SK-N-SH (cell line): Measurements from ENCODE around the gene STX11. TPM values are rescaled to one million over a fixed set of nuclear protein-coding genes. Genes with fewer than 3 reads are reported as not detected.

Experiments
- CTCF ChIA-PET: fragments of 300-600, 350-600 bp; formaldehyde crosslinking; extraction: SDS; loops from one replicate; lab custom pipeline; 2021; lab: Yijun Ruan, JAX
- POLR2A ChIA-PET: fragments of 350-600 bp; sonication (Branson Sonifier 250); formaldehyde crosslinking; extraction: SDS; loops from one replicate; lab custom pipeline; 2020; ENCODE audit warnings: antibody characterized with exemption, inconsistent platforms; lab: Yijun Ruan, JAX
- DNase-seq: peaks from one replicate; pipeline ENCODE4 v3.0.0; 2012
- H2AFZ ChIP-seq: fragments of 200-600 bp; sonication (generic); 2 replicates; pipeline ENCODE4 v1.8.1; 2016; ENCODE audit warnings: antibody characterized with exemption, mild to moderate bottlenecking, low read depth
- H3F3A ChIP-seq: fragments of 200-600 bp; sonication (generic); replicated peaks from 2 replicates; pipeline ENCODE3; 2016; ENCODE audit warnings: antibody characterized with exemption, mild to moderate bottlenecking; ENCODE audit not compliant: insufficient read depth
- H3K27ac ChIP-seq, 2 experiments: fragments of 200-500 bp in 1 of 2; fragments of 200-600 bp in 1 of 2; sonication (Bioruptor generic) in 1 of 2; sonication (generic), shearing (Covaris generic) in 1 of 2; 2 replicates each; pipeline versions ENCODE4 v1.5.1 to v1.6.1; 2014 to 2016; ENCODE audit warnings: low read depth in 2 of 2, inconsistent platforms in 1 of 2, low read length in 1 of 2, mild to moderate bottlenecking in 1 of 2, mixed read lengths in 1 of 2
- H3K27me3 ChIP-seq: fragments of 200-600 bp; sonication (generic), shearing (Covaris generic); 2 replicates; pipeline ENCODE4 v1.6.1; 2016; ENCODE audit warnings: mixed run types; ENCODE audit not compliant: insufficient read depth
- H3K36me3 ChIP-seq, 2 experiments: fragments of 200-500 bp in 1 of 2; fragments of 200-600 bp in 1 of 2; sonication (Bioruptor generic) in 1 of 2; sonication (generic) in 1 of 2; replicated peaks in 1 of 2; 2 replicates each; pipeline versions ENCODE3 to v1.5.1; 2014 to 2016; ENCODE audit warnings: low read length in 1 of 2, mild to moderate bottlenecking in 1 of 2; ENCODE audit not compliant: insufficient read depth in 2 of 2, control insufficient read depth in 1 of 2
- H3K4me1 ChIP-seq, 2 experiments: fragments of 200-500 bp in 1 of 2; fragments of 200-600 bp in 1 of 2; sonication (Bioruptor generic) in 1 of 2; sonication (generic), shearing (Covaris generic) in 1 of 2; 2 replicates each; pipeline versions ENCODE4 v1.5.1 to v1.6.1; 2014 to 2016; ENCODE audit warnings: low read depth in 1 of 2, low read length in 1 of 2, mixed run types in 1 of 2; ENCODE audit not compliant: insufficient read depth in 2 of 2, control insufficient read depth in 1 of 2
- H3K4me2 ChIP-seq: fragments of 200-600 bp; sonication (generic), shearing (Covaris generic); 2 replicates; pipeline ENCODE4 v1.6.1; 2017; ENCODE audit warnings: mixed run types
- H3K4me3 ChIP-seq, 2 experiments: fragments of 200-500 bp in 1 of 2; fragments of 200-600 bp in 1 of 2; sonication (Bioruptor generic) in 1 of 2; sonication (generic), shearing (Covaris generic) in 1 of 2; 2 replicates each; pipeline versions ENCODE4 v1.5.1 to v1.8.1; 2014 to 2016; ENCODE audit warnings: low read depth in 2 of 2, inconsistent platforms in 1 of 2, low read length in 1 of 2, mild to moderate bottlenecking in 1 of 2, mixed read lengths in 1 of 2, moderate library complexity in 1 of 2
- H3K79me2 ChIP-seq: fragments of 200-600 bp; sonication (generic); 2 replicates; pipeline ENCODE4 v1.8.1; 2017; ENCODE audit warnings: mild to moderate bottlenecking; ENCODE audit not compliant: insufficient read depth
- H3K9ac ChIP-seq: fragments of 200-600 bp; sonication (generic); 2 replicates; pipeline ENCODE4 v1.6.1; 2017; ENCODE audit warnings: mixed run types
- H3K9me2 ChIP-seq: fragments of 200-600 bp; sonication (generic); 2 replicates; pipeline ENCODE4 v1.6.1; 2017; ENCODE audit warnings: mixed run types
- H3K9me3 ChIP-seq: fragments of 200-600 bp; sonication (generic); 2 replicates; pipeline ENCODE4 v1.6.1; 2017; ENCODE audit warnings: mixed run types, mild to moderate bottlenecking, moderate library complexity
- H4K20me1 ChIP-seq: fragments of 200-600 bp; sonication (generic); 2 replicates; pipeline ENCODE4 v1.6.1; 2017; ENCODE audit warnings: mild to moderate bottlenecking, mixed run types; ENCODE audit not compliant: insufficient read depth
- CTCF ChIP-seq: fragments of 200-600 bp; sonication (generic); IDR thresholded peaks from 2 replicates; pipeline ENCODE4 v1.6.1; 2017; ENCODE audit warnings: antibody characterized with exemption, mild to moderate bottlenecking, moderate library complexity
- EZH2phosphoT487 ChIP-seq: fragments of 200-600 bp; sonication (generic); IDR thresholded peaks from 2 replicates; pipeline ENCODE4 v1.6.1; 2017; ENCODE audit warnings: low read depth, mixed run types, mild to moderate bottlenecking, antibody characterized with exemption, moderate library complexity, borderline replicate concordance
- JUND ChIP-seq: IDR thresholded peaks from 2 replicates; pipeline ENCODE4 v1.4.0; 2012
- NRF1 ChIP-seq: IDR thresholded peaks from 2 replicates; pipeline ENCODE4 v1.6.1; 2012; ENCODE audit warnings: low read depth, mild to moderate bottlenecking, low read length
- RAD21 ChIP-seq: IDR thresholded peaks from 2 replicates; pipeline ENCODE4 v1.6.1; 2012; ENCODE audit warnings: mild to moderate bottlenecking, low read length
- RFX5 ChIP-seq: IDR thresholded peaks from 2 replicates; pipeline ENCODE4 v1.6.1; 2012; ENCODE audit warnings: mild to moderate bottlenecking, improper control_type of control experiment, low read length
- TAF1 ChIP-seq: IDR thresholded peaks from 2 replicates; pipeline ENCODE4 v1.6.1; 2012; ENCODE audit warnings: low read depth, mild to moderate bottlenecking, low read length, moderate library complexity, borderline replicate concordance
- TCF12 ChIP-seq: IDR thresholded peaks from 2 replicates; pipeline ENCODE4 v1.4.0; 2012
- WGBS: methylation state at CpG from one replicate; pipeline ENCODE4 v1.1.6; 2017; ENCODE audit warnings: low lambda C conversion rate; 5-methylcytosine and 5-hydroxymethylcytosine counted together
- polyA plus RNA-seq, 3 experiments: library from polyadenylated mRNA; depleted of rRNA; stranded (reverse); fragments of >200 nt; gene quantifications; 2 replicates each; pipeline ENCODE4 v1.2.3, GENCODE V29; 2012
- TF ChIP-seq, protein P1 (sequence below): IDR thresholded peaks from 2 replicates; pipeline ENCODE4 v1.6.1; 2012; ENCODE audit warnings: mild to moderate bottlenecking, low read depth, low read length, moderate library complexity
- TF ChIP-seq, protein P2 (sequence below): IDR thresholded peaks from 2 replicates; pipeline ENCODE4; 2012
- TF ChIP-seq, protein P3 (sequence below): IDR thresholded peaks from 2 replicates; pipeline ENCODE4 v1.4.0; 2012; ENCODE audit warnings: low read depth, borderline replicate concordance
- TF ChIP-seq, protein P4 (sequence below): fragments of 150-350 bp; IDR thresholded peaks from 2 replicates; pipeline ENCODE4 v1.6.1; 2017; ENCODE audit warnings: antibody characterized with exemption, low read length, low read depth, borderline replicate concordance

STX11 gene
- polyA plus RNA-seq, 1 of the 3 experiments (the other 2 are of a cell fraction): 0.15 TPM

DNA sequence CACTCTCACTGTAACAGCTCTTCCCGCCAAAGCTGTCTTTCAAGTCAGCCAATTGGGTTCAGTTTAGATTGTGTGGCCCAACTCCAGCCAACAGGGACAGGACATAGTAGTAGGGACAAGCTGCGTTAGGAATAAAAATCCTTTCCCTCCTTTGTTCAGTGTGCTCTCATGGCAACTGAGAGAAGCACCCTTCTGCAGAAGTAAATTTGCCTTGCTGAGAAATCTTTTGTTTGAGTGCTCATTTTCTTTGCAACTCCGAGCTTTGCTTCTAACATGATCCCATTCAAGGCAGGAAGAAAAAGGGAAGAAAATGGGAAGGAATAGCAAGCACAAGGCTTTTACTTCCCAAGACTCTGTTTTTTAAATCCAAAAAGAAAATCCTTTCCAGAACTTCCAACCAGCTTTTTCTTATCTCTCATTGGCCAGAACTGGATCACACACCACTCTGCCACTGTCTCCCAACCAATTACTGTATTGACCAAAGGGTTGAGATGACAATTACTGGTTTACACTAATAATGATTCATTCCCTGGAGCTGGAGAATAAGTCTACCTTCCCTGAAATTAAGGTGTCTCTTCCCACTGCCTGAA, 52.7 kb downstream of the STX11 start:
- POLR2A ChIA-PET: no interaction called here
- CTCF ChIA-PET: no interaction called here
- H2AFZ ChIP-seq: no peak overlapping the region

More for the DNA sequence above, 52.7 kb downstream of the STX11 start:
- Histone ChIP-seq H3K9me3 (no peaks in the 10 kb centered on the region), H3F3A (no peaks in the 10 kb centered on the region), H3K27me3 (no peaks in the 10 kb centered on the region), H3K79me2 (no peaks in the 10 kb centered on the region), H4K20me1 (no peaks in the 10 kb centered on the region), H3K9me2 (no peaks in the 10 kb centered on the region), H3K27ac (no peak overlapping the region), H3K4me2 (no peak overlapping the region), H3K4me3 (no peak overlapping the region), H3K9ac (no peak overlapping the region), H3K36me3 (no peaks in the 10 kb centered on the region), H3K4me1 (no peaks in the 10 kb centered on the region)
- WGBS: 11% methylated on average over 3 of the region's 3 CpGs
- TF ChIP-seq RFX5: no peak
- no peak for TF ChIP-seq TAF1
- TF ChIP-seq TCF12: no peak
- TF ChIP-seq EZH2phosphoT487: no peak
- TF ChIP-seq, protein P1, sequence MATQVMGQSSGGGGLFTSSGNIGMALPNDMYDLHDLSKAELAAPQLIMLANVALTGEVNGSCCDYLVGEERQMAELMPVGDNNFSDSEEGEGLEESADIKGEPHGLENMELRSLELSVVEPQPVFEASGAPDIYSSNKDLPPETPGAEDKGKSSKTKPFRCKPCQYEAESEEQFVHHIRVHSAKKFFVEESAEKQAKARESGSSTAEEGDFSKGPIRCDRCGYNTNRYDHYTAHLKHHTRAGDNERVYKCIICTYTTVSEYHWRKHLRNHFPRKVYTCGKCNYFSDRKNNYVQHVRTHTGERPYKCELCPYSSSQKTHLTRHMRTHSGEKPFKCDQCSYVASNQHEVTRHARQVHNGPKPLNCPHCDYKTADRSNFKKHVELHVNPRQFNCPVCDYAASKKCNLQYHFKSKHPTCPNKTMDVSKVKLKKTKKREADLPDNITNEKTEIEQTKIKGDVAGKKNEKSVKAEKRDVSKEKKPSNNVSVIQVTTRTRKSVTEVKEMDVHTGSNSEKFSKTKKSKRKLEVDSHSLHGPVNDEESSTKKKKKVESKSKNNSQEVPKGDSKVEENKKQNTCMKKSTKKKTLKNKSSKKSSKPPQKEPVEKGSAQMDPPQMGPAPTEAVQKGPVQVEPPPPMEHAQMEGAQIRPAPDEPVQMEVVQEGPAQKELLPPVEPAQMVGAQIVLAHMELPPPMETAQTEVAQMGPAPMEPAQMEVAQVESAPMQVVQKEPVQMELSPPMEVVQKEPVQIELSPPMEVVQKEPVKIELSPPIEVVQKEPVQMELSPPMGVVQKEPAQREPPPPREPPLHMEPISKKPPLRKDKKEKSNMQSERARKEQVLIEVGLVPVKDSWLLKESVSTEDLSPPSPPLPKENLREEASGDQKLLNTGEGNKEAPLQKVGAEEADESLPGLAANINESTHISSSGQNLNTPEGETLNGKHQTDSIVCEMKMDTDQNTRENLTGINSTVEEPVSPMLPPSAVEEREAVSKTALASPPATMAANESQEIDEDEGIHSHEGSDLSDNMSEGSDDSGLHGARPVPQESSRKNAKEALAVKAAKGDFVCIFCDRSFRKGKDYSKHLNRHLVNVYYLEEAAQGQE: no peak
- TF ChIP-seq, protein P2, sequence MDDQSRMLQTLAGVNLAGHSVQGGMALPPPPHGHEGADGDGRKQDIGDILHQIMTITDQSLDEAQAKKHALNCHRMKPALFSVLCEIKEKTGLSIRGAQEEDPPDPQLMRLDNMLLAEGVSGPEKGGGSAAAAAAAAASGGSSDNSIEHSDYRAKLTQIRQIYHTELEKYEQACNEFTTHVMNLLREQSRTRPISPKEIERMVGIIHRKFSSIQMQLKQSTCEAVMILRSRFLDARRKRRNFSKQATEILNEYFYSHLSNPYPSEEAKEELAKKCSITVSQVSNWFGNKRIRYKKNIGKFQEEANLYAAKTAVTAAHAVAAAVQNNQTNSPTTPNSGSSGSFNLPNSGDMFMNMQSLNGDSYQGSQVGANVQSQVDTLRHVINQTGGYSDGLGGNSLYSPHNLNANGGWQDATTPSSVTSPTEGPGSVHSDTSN: no peak
- no peak for TF ChIP-seq NRF1
- TF ChIP-seq, protein P3, sequence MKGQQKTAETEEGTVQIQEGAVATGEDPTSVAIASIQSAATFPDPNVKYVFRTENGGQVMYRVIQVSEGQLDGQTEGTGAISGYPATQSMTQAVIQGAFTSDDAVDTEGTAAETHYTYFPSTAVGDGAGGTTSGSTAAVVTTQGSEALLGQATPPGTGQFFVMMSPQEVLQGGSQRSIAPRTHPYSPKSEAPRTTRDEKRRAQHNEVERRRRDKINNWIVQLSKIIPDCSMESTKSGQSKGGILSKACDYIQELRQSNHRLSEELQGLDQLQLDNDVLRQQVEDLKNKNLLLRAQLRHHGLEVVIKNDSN: no peak
- no peak for TF ChIP-seq CTCF
- TF ChIP-seq RAD21: no peak
- TF ChIP-seq, protein P4, sequence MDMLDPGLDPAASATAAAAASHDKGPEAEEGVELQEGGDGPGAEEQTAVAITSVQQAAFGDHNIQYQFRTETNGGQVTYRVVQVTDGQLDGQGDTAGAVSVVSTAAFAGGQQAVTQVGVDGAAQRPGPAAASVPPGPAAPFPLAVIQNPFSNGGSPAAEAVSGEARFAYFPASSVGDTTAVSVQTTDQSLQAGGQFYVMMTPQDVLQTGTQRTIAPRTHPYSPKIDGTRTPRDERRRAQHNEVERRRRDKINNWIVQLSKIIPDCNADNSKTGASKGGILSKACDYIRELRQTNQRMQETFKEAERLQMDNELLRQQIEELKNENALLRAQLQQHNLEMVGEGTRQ: no peak
- no peak for TF ChIP-seq JUND
- DNase-seq: no peak
